ENCODE measurements around the gene CCL3. TPM values are rescaled to one million over a fixed set of nuclear protein-coding genes. Genes with fewer than 3 reads are reported as not detected.

Gene CCL3
- total and polyA plus RNA-seq, 2 of the 4 experiments (the other 2 are of a cell fraction): not detected

DNA sequence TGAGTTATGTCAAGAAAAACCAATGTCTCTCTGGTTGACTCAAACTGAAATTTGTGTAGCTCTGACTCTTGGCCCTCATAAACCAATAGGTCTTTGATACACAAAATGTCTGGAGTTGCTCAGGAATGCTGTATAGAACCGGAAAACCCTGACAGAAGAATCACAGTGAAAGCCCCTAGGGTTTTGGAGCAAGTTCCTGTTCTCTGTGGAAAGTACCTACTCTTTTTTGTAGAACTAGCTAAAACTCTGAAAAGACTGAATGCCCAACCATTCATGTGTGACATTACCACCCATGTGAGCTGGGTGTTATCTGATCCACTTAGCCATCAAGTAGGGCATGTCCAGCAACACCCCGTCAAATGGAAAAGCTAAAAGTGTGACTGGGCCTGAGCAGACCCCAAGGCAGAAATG is 42.5 kb upstream of the CCL3 start:
- CTCF ChIA-PET: interaction anchor here (1.4 to 1.7 kb wide), 2 partner anchors 14 to 17 kb away, joined by 5 read pairs; no protein-coding TSS in a partner anchor
- Histone ChIP-seq H2BK15ac (ENCODE audit: low read depth, low read length) (no peak overlapping the region), H2AK9ac (replicated peaks; ENCODE audit: low read depth, low read length, poor library complexity) (no peak overlapping the region), H3K4ac (ENCODE audit: low read depth, low read length) (no peak overlapping the region), H3K23ac (ENCODE audit: low read depth, low read length) (no peak overlapping the region), H3K9me1 (ENCODE audit: insufficient read depth, low read length) (no peaks in the 10 kb centered on the region), H4K91ac (ENCODE audit: insufficient read depth, low read depth, low read length) (no peak overlapping the region), H3K79me1 (ENCODE audit: low read depth in 1 of 2, low read length in 2 of 2) (no peaks in the 10 kb centered on the region), H2BK20ac (ENCODE audit: low read depth, low read length) (no peak overlapping the region), H3K36me3 (ENCODE audit: control insufficient read depth, insufficient read depth, low read length) (no peaks in the 10 kb centered on the region), H4K20me1 (ENCODE audit: insufficient read depth, low read length) (no peaks in the 10 kb centered on the region), H3K27ac (ENCODE audit: insufficient read depth, low read length) (no peak overlapping the region), H3K14ac (replicated peaks; ENCODE audit: low read depth, low read length) (no peak overlapping the region), H4K5ac (ENCODE audit: low read depth, low read length) (no peak overlapping the region), H3K27me3 (ENCODE audit: control insufficient read depth, insufficient read depth, low read length) (no peaks in the 10 kb centered on the region), H4K8ac (ENCODE audit: low read depth in 2 of 2, low read length in 2 of 2) (no peak overlapping the region), H2BK5ac (ENCODE audit: low read depth, low read length, poor library complexity, severe bottlenecking) (no peak overlapping the region), H3K9ac (ENCODE audit: low read depth, low read length) (no peak overlapping the region), H3K9me3 (ENCODE audit: control insufficient read depth, insufficient read depth, low read length) (no peaks in the 10 kb centered on the region), H2BK120ac (ENCODE audit: low read depth, low read length) (no peak overlapping the region), H3K4me2 (ENCODE audit: low read depth, low read length) (no peak overlapping the region), H3K4me3 (ENCODE audit: insufficient read depth, low read depth, low read length) (no peak overlapping the region), H2AFZ (replicated peaks; ENCODE audit: low read length, poor library complexity) (no peak overlapping the region), H3K18ac (ENCODE audit: low read depth, low read length) (no peak overlapping the region), H3K4me1 (ENCODE audit: control insufficient read depth, insufficient read depth, low read length) (no peaks in the 10 kb centered on the region), H2AK5ac (ENCODE audit: low read depth, low read length) (no peak overlapping the region), H3K56ac (ENCODE audit: extremely low read depth, insufficient read depth, low read length) (no peak overlapping the region)
- ATAC-seq (ENCODE audit: low read depth) (no peak), DNase-seq (no peak)
- WGBS, 2 experiments (ENCODE audit: extremely low coverage in 2 of 2, insufficient read length in 1 of 2): no CpG with 5 or more reads among the region's 2 CpGs
- in situ Hi-C loops (cut with MboI; ENCODE audit: low sequenced_read_pairs): no loop called here
- dilution Hi-C loops (cut with HindIII; ENCODE audit: low sequenced_read_pairs, unreplicated experiment): no loop called here
- BruUV-seq (replicated peaks): no TSS peak
- TF ChIP-seq CHD1 (IDR thresholded peaks at IDR 0.05; ENCODE audit: low read depth, low read length): no peak
- TF ChIP-seq CEBPB (IDR thresholded peaks at IDR 0.05; ENCODE audit: low read depth, low read length): no peak
- TF ChIP-seq BHLHE40 (IDR thresholded peaks at IDR 0.05; ENCODE audit: low read depth, low read length): no peak
- TF ChIP-seq RFX5 (IDR thresholded peaks at IDR 0.05; ENCODE audit: low read depth, low read length): no peak
- no peak for TF ChIP-seq RAD21 (IDR thresholded peaks at IDR 0.05; ENCODE audit: low read length)
- TF ChIP-seq NFE2L2 (IDR thresholded peaks at IDR 0.05; ENCODE audit: low read depth, low read length): no peak
- TF ChIP-seq FOS (IDR thresholded peaks at IDR 0.05; ENCODE audit: low read depth, low read length): no peak
- no peak for TF ChIP-seq RCOR1 (IDR thresholded peaks at IDR 0.05; ENCODE audit: insufficient replicate concordance, low read length)
- TF ChIP-seq ELK1 (IDR thresholded peaks at IDR 0.05; ENCODE audit: borderline replicate concordance, low read depth, low read length): no peak
- no peak for TF ChIP-seq MXI1 (IDR thresholded peaks at IDR 0.05; ENCODE audit: borderline replicate concordance, low read depth, low read length)
- TF ChIP-seq, protein P1, sequence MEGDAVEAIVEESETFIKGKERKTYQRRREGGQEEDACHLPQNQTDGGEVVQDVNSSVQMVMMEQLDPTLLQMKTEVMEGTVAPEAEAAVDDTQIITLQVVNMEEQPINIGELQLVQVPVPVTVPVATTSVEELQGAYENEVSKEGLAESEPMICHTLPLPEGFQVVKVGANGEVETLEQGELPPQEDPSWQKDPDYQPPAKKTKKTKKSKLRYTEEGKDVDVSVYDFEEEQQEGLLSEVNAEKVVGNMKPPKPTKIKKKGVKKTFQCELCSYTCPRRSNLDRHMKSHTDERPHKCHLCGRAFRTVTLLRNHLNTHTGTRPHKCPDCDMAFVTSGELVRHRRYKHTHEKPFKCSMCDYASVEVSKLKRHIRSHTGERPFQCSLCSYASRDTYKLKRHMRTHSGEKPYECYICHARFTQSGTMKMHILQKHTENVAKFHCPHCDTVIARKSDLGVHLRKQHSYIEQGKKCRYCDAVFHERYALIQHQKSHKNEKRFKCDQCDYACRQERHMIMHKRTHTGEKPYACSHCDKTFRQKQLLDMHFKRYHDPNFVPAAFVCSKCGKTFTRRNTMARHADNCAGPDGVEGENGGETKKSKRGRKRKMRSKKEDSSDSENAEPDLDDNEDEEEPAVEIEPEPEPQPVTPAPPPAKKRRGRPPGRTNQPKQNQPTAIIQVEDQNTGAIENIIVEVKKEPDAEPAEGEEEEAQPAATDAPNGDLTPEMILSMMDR (conservative IDR thresholded peaks at IDR 0.05; ENCODE audit: low read depth, low read length): no peak
- TF ChIP-seq SMC3 (IDR thresholded peaks at IDR 0.05; ENCODE audit: low read depth, low read length): no peak
- TF ChIP-seq USF2 (IDR thresholded peaks at IDR 0.05; ENCODE audit: low read depth, low read length): no peak
- TF ChIP-seq POLR2A (IDR thresholded peaks at IDR 0.05; ENCODE audit: low read depth, low read length): no peak
- intact Hi-C loops (cut with micrococcal nuclease): no loop called here
- POLR2A ChIA-PET (ENCODE audit: unreplicated experiment): no interaction called here
